Stimulated activated CD8-positive, alpha-beta memory T cell treated with anti-CD3 and anti-CD28 coated beads, Interleukin-4, amount 100 ng/mL, for 4 hours (primary cell): Measurements from ENCODE around the gene NGEF.

Experiments
- DNase-seq, 2 donors: peaks; one replicate each; pipeline ENCODE4 v3.0.0-alpha.2; 2020; ENCODE audit warnings: low read depth in 2 of 2, low spot score in 1 of 2

The NGEF gene

DNA sequence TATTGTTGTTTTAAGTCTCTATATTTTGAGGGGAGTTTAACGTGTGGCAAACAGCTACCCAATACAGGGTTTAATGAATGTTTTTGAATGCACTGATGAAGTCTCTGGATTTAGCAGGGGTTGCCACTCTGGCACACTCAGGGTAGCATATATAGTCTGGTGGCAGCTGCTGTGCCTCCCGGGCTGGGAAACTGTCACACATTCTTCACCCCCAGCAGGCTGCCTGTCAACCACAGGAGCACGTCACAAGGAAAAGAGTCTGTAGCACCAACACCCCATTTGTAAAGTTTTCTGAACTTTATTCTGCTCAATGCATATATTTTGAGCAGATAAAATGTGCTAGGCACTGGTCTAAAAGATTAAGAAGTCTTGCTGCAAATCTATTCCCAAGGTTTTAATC is 39.3 kb downstream of the NGEF start:
- no peak for DNase-seq

DNA sequence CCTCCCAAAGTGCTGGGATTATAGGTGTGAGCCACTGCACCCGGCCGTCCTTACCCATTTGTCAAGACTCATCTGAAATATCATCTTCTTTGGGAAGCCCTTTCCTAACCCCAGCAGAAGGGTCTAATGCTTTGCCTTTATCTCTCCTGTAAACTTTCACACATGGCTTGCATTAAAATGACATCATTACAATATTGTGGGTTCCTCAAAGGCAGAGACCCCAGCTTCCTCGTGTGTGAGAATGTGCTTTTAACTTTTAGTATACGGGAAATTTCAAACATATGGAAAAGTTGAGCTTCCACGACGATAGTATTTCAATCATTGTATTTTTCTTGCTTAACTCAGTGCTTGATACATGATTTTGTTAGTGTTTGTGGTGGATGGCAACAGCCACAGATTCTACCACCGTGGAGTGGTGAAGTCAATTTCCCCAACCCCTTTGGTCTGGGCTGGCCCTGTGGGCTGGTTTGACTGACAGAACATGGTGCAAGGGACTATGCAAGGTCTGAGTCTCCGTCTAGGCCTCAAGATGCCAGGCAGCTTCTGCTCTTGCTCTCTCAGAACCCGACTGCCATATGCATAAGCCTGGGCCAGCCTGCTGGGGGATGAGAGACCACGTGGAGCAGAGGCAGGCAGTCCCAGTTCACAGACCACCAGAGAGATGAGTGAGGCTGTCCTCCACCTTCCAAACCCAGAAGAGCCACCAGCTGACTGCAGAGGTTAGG is 39.9 kb downstream of the NGEF start:
- no peak for DNase-seq

DNA sequence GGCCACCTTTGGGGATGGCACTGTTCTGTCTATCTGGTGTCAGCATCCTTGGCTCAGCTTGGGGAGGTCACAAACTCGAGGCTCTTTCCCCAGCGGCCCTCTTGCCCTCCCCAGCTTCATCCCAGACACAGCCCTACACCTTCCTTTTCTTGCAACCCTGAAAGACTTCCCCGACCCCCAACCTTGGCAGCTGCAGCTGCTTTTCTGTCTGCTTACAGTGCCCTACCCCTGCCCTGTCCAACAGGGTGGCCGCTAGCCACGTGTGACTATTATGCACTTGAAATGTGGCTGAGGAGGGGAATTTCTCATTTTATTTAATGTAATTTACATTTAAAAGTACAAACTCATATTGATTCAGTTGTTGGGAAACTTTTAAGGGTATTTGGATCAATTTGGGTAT is 41.3 kb downstream of the NGEF start:
- no peak for DNase-seq

DNA sequence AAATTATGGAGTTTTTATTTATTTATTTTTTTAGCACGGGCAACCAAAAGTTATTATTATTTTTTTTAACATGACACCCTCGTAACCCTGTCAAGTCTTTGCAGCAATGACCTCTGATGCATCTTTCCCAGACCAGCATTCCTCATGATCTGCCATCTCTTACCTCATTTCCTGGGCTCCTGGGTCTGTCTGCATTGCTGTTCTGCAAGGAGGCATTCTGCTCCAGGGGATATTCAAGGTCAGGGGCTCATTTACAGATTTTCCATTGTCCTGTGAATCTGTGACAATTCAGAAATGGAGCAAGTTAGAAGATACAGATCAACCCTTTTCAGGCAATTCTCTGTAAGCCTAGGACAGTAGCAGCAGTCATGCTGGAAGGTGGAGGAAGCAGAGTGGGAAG is 43.0 kb downstream of the NGEF start:
- no peak for DNase-seq

DNA sequence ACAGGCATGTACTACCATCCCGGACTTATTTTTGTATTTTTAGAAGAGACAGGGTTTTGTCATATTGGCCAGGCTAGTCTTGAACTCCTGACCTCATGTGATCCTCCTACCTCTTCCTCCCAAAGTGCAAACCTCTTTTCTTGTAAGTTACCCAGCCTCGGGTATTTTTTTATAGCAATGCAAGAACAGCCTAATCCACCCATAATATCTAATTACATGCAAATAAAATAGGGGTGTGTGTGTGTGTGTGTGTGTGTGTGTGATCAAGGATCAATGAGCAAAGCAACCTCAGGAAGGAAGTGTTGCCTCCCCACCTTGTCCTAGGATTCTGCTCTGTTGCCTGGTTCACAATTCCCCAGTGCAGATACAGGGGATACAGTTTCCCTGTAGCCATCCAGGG is 45.6 kb downstream of the NGEF start:
- no peak for DNase-seq

DNA sequence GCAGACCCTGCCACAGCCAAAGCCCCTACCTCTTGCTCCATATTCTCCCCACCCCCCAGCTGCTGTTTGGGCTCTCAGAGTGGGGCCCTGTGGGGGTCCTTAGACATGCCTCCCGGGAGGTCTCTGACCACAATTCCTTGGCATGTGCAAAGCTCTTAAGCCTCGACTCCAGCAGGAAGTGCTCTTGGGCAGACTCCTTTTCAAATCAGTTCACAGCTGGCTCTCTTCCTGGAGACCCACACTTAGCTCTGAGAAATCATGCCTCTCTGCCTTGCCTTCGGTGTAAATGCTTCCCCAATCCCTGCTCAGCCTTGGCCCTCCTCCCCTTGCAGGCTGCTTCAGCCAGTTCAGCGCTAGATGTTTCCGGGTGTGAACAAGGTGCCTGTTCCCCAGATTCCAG is 46.9 kb downstream of the NGEF start:
- DNase-seq: no peak

DNA sequence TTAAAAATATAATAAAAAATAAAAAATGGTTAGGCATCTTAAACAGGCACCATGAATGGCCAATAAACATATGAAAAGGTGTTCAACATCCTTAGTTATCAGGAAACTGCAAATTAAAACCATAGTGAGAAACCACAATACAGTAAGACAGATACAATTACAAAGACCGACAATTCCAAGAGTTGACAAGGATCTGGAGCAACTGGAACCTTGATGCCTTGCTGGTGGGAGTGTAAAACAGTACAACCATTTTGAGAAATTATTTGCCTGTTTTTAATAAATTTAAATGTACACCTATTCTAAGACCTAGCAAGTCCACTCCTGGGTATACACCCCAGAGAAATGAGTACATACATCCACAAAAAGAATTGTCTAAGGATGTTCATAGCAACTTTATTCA is 49.1 kb downstream of the NGEF start:
- no peak for DNase-seq

DNA sequence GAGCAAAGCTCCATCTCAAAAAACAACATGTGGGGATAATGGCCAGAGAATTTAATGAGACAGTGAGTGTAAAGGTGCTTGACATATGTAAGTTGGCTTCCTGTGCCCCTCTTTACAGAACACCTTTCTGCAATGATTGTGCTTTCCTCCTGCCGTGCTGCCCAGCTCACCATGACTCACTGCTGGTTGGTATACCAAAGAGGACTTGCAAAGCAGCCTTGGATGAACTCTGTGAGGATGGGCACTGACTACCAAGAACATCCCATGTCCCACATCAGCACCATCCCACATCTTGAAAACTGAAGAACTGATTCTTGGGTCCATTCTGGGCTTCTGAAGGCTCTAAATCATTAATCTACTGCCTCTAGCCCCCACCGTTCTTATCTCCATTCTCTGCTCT is 52.2 kb downstream of the NGEF start:
- no peak for DNase-seq

DNA sequence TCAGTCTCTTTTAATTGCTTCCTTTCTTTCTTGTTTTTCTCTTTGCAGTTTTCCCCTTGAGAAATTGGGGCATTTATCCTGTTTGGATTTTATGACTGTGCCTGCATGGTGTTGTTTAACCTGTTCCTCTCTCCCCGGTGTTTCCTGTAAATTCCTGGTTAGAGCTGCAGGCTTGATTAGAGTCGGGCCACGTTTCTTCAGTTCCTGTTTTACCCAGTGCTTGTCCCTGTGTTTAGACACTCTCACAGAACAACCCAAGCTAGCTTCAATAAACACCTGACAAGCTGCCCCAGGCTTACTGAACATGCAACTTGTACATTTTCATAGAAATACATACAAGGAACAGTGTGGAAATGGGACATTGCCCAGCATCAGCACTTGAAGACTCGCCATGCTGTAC is 53.9 kb downstream of the NGEF start:
- no peak for DNase-seq

DNA sequence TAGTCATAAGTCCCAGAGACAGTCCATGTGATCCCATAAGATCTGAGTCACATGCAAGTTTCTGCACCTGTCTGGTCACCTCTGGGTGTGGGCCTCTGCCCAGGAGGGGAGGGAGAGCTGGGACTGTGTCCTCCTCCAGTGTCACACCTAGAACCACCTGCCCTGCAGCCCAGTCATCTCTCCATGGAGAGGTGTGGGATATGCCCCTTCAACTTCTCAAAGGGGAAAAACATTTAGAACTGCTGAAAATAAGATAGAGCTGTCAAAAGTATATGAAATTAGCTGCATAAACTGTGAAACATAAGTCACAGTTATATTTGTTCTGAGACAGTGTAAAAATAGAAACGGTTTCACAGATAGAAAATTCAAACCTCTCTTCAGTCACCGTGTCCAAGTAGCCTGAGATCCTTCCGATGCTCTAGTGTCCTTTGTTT is 55.4 kb downstream of the NGEF start:
- DNase-seq: no peak

DNA sequence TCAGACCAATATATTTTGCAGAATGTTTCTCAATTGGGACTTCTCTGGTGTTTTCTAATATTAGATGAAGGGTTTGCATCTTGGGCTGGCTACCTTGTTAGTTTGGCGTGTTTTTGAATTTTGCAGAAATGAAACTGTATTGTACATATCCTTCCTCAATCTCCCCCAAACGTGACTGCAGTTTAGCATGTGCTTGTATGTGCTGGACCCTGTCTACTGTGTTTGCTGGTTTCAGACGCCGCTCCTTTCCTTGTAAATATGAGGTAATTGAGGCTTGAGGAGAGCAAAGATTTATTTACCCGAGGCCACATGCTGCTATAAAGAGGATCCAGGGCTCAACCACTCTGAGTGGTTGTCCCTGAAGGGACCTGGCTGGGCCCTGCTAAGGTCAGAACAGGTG is 57.2 kb downstream of the NGEF start:
- no peak for DNase-seq

DNA sequence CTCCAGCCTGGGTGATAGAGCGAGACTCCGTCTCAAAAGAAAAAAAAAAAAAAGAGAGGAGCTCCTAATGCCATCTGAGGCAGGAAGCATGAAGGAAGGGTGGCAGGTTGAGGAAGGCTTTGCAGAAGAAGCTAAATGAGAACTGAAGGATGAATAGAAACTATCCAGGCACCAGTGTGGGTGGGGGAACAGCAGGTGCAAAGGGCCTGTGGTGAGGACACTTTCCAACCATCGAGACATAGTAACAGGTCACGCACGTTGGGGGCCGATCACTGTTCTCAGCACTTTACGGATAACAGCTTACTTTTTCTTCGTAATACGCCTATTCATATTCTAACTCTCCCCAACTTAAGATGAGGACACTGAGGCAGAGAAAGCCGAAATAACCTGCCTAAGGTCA is 58.4 kb downstream of the NGEF start:
- DNase-seq: no peak

DNA sequence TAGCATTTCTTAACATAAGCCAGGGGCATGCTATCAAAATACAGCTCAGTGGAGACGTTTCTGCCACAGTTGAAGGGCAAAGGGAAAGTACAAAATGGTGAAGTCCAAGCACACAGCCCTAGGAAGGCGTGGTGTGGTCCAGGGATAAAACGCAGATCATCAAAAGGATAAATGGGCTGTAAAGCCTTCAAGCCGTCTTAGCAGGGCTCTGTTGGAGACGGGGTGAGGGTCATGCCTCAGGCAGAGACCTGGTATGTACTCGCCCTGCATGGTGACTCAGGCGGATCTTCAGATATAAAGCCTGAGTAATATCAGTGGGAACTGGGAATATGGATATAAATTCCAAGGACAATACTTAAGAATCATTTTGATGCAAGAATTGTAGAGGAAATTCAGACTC is 61.2 kb downstream of the NGEF start:
- DNase-seq: no peak

DNA sequence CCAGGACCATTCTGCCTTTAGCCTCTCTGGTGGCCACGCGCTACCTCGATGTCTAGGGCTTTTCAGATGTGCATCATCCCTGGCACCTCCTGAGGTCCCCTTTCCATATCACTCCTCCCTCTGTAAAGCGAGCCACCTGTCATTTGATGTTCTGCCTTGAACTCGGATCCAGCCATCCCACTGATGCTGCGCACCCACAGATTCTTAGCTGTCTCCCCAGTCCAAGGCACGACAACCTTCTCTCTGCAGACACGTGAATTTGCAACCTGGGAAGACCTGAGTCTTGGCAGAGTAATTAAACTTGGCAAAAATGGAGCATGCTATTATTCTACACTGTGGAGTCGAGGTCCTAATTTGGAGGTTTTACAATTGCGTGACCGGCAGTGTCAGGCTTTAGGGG is 61.9 kb downstream of the NGEF start:
- no peak for DNase-seq

DNA sequence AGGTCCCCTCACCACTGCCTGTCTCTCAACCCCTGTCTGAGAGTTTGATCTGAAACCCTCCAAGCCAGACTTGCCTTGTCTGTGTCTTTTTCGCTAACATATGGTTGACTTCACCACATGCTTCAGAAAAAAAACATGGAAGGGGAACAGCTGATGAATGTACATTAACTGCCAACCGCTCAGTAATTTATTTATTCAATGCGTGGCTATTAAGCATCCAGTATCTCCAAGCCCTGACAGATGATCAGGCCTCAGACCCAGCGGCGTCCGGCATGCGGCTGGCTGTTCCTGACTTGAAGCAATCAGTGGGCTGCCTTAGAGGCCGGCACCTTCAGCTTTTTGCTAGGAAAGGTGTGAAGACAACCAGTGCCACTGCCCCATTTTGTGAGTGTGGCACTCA is 62.3 kb downstream of the NGEF start:
- DNase-seq: no peak

DNA sequence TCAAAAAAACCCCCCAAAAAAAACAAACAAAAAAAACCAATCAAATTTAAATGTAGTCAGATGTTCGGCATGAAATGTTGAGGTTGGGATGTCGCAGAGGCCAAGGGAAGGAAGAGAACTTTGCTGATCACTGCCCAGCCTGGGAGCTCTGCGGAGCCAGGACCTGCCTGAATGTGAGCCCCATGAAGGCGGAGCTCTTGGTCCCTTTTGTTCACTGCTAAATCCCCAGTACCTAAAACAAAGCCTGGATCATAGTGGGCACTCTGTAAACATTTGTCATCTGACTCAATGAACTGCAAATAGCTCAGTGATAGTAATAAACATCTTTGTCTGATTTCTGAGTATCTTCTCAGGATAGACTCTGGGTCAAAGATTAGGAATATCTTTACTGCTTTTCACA is 64.0 kb downstream of the NGEF start:
- no peak for DNase-seq

DNA sequence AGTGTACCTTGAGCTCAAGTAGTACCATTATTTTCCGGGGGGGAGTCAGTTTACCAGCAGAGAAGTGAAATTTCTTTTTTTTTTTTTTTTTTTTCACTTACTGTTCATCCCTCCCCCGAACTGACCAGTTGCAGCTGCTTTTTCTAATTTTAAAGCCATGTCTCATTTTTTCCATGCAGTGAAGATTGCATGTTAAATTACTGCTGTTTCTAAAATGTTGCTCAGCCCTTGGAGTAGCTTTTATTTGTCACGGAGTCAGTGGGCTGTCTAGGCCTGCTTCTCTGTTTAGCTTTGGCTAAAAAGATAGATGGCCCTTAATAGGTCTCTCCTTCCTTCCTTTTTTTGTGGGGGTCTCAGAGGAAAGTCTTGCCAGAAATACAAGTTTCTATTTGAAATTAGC is 70.2 kb downstream of the NGEF start:
- no peak for DNase-seq

DNA sequence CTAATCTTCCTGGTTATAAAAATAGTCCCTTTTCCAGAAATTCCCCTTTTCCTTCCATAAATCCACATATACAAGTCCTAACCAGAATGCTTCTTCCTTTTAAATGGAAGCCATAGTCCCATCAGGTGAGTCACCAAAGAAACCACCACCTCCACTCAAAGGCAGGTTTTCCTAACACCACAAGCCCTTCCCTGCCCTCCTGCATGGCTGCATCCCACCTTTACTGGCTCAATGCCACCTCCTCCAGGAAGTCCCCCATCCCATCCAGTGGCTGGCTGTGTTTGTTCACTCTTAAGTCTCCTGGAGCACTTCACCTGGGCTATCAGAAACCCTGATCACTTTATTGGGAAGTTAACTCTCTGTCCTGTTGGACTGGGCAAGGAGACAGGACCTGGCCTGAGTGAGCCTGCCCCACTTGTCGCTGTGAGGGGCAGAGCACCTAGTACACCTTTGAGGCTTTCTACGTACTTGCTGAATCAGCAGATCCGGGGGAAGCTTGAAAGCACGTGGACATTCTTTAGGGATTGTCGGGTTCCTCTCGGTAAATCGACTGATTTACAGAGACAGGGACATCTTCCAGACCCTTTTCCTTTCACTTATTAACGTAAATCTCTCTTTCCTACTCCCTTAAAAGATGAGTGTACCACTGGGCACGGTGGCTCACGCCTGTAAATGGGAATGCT is 71.0 kb downstream of the NGEF start:
- no peak for DNase-seq

DNA sequence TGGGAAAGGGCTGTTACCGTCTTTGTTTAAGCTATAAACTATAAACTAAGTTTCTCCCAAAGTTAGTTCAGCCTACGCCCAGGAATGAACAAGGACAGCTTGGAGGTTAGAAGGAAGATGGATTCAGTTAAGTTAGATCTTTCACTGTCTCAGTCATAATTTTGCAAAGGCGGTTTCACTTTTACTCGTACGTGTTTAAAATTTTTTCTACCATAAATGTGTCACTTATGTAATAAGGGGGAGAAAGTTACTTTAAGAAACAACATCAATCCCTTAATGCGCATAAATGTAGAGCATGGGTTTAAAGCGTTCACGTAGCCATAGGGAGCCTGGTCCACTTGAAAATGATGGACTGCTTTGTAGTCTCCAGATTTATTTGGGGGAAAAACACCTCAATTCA is 71.7 kb downstream of the NGEF start:
- DNase-seq: no peak

DNA sequence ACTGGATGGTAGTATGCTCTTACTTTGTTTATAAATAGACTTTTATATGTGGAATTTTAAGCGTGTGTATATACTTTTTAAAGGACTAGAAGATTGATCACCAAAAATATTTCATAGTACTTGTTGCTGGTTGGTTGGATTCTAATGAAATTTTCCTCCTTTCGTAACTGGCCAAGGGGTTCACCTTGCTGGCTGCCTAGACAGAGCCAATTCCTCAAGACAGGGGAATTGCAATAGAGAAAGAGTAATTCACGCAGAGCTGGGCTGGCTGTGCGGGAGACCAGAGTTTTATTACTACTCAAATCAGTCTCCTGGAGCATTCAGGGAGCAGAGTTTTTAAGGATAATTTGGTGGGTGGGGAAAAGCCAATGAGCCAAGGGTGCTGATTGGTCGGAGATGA is 72.3 kb downstream of the NGEF start:
- DNase-seq: no peak

DNA sequence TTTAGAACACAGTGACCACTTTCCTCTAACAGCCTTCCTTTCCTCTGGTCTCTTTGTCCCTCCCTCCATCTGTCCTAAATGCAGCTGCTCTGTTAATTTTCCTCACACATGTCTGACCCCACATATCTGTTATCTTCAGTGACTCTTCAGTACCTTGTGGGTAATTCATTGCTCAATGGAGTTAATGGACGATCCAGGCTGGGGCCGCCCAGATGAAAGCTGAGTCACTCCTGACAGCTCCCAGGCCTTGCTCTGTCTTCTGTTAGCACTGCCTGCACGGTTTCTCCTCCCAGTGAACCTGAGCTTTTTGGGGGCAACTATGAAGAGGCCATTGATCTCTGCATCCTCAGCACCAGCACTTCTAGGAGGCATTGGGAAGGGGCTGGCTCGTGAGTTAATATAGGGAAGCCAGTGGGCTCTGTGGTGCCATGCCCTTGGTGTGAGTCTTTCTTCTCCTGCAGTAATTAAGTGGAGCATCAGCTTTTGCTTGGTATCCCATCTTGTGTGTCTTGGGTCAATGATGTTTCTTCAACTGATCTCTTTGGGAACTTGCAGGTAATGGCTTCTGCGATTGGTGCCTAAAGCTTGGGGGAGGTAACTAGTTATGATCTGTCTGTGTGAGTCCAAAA is 75.7 kb downstream of the NGEF start:
- DNase-seq: no peak

DNA sequence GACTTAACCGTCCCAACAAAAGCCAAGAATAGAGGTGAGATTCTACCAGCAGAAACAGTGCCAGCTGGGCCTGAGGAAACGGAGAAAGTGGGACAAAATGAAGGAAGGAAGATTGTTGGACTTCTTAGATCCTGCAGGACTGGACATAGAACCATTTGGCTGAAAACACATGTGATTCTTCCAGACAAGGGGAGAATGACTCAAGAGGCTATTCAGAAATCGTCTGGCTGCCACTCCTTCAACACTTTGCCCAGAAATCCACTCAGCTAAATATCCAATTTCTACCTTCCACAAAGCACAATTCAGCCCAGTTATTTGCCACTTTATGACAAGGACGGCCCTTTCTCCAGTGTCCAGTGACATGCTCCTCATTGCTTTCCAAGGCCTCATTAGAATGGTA is 81.4 kb downstream of the NGEF start:
- DNase-seq: no peak

DNA sequence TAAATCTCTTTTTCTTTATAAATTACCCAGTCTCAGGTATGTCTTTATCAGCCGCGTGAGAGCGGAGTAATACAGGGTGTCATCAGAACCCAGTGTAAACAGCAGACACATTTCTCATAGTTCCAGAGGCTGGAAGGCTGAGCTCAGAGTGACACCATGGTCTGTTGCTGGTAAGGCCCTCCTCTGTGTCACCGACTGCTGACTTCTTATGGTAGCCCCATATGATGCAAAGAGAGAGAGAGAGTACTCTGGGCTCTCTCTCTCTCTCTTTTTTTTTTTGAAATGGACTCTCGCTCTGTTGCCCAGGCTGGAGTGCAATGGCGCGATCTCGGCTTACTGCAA is 83.0 kb downstream of the NGEF start:
- DNase-seq: no peak
